Retinal pigment epithelial cell (primary cell): ENCODE data around the gene NPTX1.

Experiments
- DNase-seq: peaks from one replicate; pipeline ENCODE4 v3.0.0-alpha.2; 2010; ENCODE audit warnings: low read depth
- H3K4me3 ChIP-seq: 2 replicates; pipeline ENCODE4 v1.5.1; 2011; ENCODE audit warnings: mild to moderate bottlenecking, low read length, control low read depth, moderate library complexity
- CTCF ChIP-seq: conservative IDR thresholded peaks from 2 replicates; pipeline ENCODE4 v1.5.1; 2011; ENCODE audit warnings: low read depth, low read length, control low read depth, inconsistent platforms

NPTX1 gene

GRCh38 chr17:80482555-80483308 is 6.3 kb upstream of the NPTX1 start:
- DNase-seq = no peak
- TF ChIP-seq CTCF = no peak
- no peak overlapping the region for H3K4me3 ChIP-seq

- H3K4me3 ChIP-seq = no peak overlapping the region
- no peak for DNase-seq
- TF ChIP-seq CTCF = no peak
Measured at GRCh38 chr17:80482058-80482318, 5.6 kb upstream of the NPTX1 start.

DNA sequence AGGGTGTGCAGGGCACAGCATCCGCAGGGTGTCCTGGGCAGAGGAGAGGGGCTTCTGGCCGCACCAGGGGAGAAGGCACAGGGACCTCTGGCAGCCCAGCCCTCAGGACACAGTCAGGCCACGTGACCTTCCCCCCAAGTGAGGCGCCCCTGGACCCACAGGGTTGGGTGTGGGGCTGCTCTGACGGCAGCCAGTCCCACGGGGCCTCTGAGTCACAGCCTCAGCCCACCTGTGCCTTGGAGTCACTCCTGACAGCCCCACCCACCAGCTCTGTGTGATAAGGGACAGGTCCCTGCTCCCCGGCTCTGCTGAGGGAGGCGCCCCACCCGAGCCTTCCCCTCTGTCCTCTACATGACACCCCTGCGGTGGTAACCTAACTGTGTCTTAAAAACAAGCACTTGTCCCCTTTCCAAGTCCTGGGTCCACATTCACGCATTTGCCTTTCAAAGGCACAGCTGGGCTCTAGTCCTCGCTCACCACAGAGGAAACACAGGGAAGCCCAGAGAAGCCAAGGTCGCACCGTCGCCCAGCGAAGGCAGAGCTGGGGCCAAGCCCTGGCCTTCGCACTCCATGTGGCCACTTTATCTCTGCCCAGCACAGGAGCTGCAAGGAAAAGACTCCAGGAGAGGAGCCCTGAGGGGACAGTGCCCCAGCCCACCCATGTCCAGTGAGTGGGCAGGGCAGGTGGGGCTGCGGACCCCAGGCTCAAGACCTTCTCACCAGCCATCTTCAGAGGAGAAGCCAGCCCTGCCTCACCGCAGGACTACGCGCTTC is 5.1 kb upstream of the NPTX1 start:
- H3K4me3 ChIP-seq = no peak overlapping the region
- TF ChIP-seq CTCF = no peak

DNA sequence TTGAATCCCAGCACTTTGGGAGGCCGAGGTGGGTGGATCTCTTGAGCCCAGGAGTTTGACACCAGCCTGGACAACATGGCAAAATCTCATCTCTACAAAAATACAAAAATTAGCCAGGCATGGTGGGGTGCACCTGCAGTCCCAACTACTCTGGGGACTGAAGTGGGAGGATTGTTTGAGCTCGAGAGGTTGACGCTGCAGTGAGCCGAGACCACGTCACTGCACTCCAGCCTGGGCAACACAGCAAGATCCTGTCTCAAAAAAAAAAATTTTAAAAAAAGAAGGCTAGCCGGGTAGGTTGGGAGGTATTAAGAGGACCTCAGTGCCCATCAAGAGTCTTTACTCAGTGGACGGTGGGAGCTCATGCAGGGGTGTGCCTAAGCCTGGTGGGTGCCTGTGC is 3.8 kb upstream of the NPTX1 start:
- no peak for TF ChIP-seq CTCF
- H3K4me3 ChIP-seq = no peak overlapping the region
- no peak for DNase-seq

More for the DNA sequence above, 5.1 kb upstream of the NPTX1 start:
- no peak for DNase-seq

- no peak overlapping the region for H3K4me3 ChIP-seq
- no peak for DNase-seq
- TF ChIP-seq CTCF = no peak
Measured at GRCh38 chr17:80479246-80479566, 2.8 kb upstream of the NPTX1 start.

DNA sequence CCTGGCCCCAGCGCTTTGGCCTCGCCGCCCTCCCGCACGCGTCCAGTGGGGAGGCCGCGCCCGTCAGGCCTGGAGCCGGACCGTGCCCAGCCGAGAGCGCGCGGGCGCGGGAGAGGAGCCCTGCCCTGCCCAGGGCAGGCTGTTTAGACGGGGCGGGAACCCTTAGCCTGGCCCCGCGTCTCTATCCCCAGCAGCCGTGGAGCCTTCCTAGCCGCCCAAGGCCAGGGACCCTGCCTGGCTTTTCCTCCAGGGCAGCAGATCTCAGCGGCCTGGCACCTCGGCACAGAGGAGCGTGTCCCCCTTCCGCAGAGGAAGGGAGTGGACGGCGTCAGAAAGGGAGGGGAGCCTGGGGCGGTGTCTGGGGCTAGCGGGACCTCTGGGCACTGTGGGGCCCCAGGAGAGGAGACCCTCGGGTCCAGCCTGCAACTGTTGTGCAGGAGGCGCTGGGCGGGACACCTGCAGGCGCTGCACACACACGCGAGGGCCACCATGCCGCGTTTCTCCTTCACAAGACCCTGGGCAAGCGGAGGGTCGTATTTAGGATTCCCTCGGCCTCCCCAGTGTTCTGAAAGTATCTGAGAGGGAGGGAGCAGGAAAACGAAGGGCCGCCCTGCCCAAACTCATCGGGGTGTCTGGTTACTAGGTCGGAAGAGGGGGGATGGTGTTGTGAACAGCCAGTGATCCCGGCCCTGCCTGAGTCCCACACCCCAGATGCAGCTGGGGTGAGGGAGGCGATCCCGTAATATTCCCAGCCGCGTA is 2.3 kb upstream of the NPTX1 start:
- H3K4me3 ChIP-seq = no peak overlapping the region
- no peak for DNase-seq
- TF ChIP-seq CTCF = no peak
